HG03196 (cell line): ENCODE measurements around the gene DTNBP1.

Experiments
- ATAC-seq: cut with Tn5 transposase; IDR thresholded peaks from one replicate; pipeline ENCODE4 v1.9.1; 2021; ENCODE audit not compliant: unreplicated experiment

The DTNBP1 gene

GRCh38 chr6:15504581-15505350 is 158.1 kb downstream of the DTNBP1 start:
- ATAC-seq = no peak

GRCh38 chr6:15504040-15504495 is 158.8 kb downstream of the DTNBP1 start:
- no peak for ATAC-seq

DNA sequence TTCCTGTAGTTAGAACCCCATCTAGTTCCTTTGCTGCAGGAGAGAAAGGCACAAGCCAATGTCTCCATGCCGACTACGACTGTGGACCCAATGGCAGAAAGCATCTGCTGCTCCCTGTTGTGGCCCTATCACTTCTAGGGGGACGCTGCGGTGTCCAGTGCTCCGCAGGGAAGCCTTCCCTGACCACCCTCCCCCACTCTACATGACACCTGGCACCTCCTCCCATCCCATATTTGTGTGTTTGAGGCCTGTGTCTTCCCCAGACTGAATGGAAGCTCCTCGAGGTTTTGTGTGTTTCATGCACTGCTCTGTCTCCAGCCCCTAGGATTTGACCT is 159.5 kb downstream of the DTNBP1 start:
- ATAC-seq = no peak

DNA sequence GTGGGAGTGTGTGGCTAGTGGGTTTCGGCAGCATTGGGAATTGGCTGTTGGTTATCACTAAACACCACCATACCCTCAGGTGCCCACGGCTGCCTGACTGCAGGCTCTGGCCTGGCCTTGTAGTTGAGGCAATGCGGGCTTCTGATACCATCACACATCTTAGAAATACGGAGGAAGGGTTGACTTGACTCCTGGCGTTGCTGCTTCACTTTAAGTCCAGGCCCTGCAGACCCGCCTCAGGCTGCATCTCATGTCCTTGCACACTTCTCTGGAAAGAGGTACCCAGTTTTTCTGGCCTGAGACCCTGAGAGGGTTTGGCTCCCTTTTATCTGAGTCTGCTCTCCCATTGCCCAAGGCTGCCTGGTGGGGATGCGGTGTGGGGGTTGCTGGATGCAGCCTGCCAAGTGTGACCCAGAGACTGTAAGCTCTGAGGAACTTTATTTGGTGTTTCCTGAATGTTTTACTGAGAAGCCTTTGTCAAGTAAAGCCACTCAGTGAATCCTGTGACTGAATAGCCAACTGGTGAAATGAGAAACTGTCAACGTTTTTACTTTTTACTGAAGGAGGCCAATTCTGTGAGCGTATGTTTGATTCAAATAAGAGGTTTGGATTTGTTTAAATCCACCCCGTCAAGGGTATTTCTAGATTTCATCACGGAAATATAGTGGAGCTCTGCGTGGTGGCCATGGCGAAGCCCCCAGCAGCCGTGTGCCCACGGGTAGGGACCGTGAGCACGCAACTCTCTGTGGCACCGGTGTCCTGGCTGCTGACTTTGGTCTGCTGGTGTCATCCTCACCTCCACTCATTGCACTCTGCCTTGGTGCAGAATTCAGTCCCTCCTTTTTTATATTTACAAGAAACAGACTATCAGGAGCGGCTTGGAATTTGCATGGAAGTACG is 160.1 kb downstream of the DTNBP1 start:
- ATAC-seq = no peak

- ATAC-seq = no peak
These were observed 160.9 kb downstream of the DTNBP1 start for GRCh38 chr6:15501826-15502445.

DNA sequence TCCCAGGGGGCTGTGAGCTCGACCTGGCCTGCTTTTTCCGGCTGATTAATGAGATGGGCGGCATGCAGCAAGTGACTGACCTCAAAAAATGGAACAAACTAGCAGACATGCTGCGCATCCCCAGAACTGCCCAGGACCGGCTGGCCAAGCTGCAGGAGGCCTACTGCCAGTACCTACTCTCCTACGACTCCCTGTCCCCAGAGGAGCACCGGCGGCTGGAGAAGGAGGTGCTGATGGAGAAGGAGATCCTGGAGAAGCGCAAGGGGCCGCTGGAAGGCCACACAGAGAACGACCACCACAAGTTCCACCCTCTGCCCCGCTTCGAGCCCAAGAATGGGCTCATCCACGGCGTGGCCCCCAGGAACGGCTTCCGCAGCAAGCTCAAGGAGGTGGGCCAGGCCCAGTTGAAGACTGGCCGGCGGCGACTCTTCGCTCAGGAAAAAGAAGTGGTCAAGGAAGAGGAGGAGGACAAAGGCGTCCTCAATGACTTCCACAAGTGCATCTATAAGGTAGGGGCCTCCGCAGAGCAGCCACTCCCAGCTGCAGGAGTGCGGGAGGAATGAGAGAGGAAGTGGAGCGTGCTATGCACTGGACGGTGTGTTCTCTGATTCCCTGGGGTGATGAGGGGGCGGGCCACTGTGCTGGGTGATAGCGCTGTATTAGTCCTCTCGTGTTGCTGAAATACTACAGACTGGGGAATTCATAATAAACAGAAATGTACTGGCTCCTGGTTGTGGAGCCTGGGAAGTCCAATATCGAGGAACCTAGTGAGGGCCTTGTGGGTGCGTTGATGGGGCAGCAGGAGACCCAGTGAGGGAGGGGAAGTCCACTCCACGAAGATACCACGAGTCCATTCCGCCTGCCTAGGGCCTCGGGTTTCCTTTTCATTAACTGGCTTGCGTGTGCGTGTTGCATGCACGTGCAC is 161.7 kb downstream of the DTNBP1 start:
- ATAC-seq = no peak

DNA sequence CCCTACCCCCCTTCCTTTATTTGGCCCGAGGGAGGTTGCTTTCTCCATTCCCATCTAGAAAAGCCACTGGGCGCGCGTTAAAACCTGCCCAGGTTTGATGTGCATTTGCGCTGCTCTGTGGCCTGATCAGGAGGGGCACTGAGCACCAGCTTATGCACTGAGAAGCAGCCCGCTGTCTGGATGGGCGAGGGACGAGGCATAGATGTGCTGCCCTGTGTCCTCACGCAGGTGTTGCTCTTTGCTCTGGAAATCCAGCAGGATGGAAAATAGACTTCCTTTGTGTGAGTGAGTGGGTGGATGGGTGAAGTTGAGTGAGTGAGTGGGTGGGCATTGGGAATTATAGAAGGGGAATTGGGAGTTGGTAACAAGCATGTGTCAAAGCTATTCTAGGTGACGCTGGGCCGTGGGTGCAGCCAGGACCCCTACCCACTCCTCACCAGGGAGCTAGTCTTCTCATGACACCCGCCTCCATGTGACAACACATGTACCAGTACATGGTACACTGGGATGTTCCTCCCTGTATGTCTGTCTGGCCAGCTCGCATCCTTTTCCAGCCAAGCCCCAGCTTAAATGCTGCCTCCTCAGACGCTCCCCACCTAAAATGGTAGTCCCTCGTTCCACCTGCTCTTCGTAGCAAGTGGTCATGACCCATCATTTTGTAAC is 162.6 kb downstream of the DTNBP1 start:
- ATAC-seq = no peak

- ATAC-seq = no peak
These were observed 163.2 kb downstream of the DTNBP1 start for GRCh38 chr6:15499591-15499990.

DNA sequence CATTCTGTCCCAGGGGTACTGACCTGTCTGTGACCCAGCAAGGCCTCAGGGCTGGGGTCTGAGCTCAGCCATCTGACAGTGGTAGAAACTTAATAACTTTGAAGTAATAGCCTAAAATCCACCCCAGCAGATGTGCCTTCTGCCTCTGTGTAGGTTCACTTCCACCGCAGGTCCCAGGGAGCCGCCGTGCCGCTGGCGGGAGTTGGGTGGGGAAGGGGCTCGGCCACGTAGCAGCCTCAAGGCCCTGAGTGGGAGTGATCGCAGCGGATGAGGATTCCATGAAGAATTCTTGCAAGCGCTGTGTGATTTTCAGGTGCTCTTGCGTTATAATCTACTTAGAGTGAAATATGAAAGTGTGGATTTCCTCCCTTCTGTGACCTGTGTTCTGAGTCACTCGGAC is 163.7 kb downstream of the DTNBP1 start:
- no peak for ATAC-seq

GRCh38 chr6:15498640-15499039 is 164.2 kb downstream of the DTNBP1 start:
- no peak for ATAC-seq

DNA sequence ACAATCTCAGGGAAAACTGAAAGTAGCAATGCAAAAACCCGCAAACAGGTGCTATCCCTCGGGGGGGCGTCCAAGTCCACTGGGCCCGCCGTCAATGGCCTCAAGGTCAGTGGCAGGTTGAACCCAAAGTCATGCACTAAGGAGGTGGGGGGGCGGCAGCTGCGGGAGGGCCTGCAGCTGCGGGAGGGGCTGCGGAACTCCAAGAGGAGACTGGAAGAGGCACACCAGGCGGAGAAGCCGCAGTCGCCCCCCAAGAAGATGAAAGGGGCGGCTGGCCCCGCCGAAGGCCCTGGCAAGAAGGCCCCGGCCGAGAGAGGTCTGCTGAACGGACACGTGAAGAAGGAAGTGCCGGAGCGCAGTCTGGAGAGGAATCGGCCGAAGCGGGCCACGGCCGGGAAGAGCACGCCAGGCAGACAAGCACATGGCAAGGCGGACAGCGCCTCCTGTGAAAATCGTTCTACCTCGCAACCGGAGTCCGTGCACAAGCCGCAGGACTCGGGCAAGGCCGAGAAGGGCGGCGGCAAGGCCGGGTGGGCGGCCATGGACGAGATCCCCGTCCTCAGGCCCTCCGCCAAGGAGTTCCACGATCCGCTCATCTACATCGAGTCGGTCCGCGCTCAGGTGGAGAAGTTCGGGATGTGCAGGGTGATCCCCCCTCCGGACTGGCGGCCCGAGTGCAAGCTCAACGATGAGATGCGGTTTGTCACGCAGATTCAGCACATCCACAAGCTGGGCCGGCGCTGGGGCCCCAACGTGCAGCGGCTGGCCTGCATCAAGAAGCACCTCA is 166.3 kb downstream of the DTNBP1 start:
- ATAC-seq = no peak

- ATAC-seq = no peak
These were observed 167.4 kb downstream of the DTNBP1 start for GRCh38 chr6:15495375-15495901.

DNA sequence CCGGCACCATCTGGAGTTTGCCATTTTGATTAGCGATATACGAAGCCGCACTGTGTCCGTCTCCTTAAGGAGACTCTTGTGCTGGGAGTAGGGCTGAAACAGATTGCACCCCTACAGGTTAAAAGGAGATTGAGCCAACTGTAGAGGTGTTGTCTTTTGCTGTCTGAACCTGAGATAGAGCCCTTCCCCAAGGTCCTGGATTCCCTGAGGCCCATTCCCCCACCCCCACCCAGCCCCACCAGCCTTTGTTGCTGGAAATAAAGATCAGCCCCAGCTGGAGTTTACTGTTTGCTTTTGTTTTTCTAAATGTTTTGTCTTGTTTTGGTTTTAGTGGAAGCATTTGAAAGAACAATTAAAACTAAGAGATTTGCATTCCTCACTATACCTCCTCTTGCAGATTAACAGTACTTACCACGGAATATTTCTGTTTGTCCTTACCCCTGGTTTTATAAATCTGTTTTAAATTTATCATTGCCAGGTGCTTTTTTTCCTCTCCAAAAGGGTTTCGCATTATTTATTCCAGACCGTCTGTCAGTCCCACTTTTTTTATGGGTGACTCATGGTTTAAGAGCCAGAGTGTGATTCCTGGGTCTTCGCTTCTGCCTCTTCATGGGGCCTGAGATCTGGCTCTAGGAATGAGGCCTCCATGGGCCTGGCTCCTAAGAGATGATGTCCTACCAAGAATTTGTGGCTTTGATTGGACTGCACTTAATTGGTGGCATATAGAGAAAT is 169.2 kb downstream of the DTNBP1 start:
- no peak for ATAC-seq

- ATAC-seq = no peak
These were observed 170.9 kb downstream of the DTNBP1 start for GRCh38 chr6:15491986-15492269.

DNA sequence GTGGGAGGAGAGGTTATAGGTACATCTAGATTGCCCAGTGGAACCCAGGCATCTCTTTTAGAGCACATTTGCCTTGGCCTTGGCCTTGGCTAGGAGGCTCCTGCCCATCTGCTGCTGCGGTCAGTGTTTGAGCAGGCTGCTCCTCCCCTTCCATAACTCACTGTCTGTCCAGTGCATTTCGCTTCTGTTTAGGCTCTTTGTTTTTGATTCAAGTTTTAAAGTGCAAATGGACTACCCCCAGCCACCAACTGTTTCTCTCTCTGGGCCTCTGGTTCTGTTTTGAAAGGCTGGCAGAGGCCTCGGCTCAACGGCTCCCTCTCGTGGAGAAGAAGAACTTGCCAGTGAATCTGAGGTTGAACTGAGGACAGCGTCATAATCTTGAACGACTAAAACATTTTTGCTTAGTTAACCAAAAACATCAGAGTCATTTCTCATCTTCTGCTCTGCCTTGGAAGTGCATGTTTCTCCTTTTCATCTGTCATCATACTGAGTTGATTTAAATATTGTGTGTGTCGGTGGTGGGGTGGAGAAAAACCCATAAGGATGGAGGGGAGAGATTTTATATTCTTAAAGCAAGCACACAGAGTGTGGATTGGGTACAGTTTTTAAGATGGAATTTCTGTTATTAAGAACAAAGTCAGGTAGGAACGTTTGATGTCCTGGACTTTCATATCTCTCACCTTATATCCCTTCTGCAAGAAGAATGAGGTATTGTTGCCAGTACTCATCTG is 171.4 kb downstream of the DTNBP1 start:
- no peak for ATAC-seq

DNA sequence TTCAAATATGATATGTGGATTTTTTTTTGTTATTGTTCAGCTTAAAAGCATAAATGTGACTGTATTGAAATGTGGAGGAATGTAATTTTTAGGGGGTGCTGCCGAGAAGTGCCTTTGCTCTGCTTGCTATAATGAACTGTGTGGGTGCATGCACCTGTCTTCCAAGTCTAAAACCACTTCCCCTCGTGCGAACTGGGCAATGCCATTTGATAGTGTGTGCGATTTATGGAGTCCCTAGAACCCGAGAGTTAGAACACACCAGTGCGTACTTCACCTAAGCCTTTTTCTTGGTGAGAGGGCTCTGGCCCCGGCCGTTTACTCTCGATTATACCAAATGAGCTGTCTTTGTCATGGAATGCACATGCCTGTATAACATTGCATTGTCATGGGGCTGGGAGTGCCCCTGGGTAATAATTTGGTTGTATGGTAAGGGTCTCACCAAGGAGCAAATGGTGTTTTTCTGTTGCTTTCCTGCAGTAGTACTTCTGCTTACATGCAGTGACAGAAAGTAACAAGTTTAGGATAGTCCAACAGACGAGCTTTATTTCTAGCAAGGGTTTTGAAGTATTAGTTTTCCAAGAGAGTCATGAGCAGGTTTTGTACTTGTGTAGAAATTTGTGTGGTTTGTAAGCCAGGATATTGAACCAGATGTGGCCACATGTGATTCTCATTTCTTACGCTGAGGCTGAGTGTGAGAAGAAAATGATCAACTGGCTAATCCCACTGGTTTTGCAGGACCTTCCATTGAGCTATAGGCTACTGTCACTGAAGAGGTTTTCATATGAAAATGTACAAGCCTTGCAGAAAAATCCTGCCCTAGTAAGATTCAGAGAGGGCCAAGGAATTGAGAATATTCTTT is 172.4 kb downstream of the DTNBP1 start:
- ATAC-seq = no peak
